ENCODE data around the gene GATAD1. TPM values are rescaled to one million over a fixed set of nuclear protein-coding genes. Genes with fewer than 3 reads are reported as not detected.

Gene GATAD1
- total RNA-seq, 1 experiment from 2014 or later = 27.0 TPM

- intact Hi-C loops (cut with micrococcal nuclease; ENCODE audit: unreplicated experiment) = loop anchor here (5.0 kb wide), 1 partner anchor 597 kb away; no protein-coding TSS in a partner anchor
- no peak for DNase-seq (ENCODE audit: low read depth, low spot score)
- ChIA-PET POLR2A (no interaction called here), CTCF (interaction anchor here (0.6 to 1.6 kb wide), 4 partner anchors 8 to 323 kb away, joined by 3 to 10 read pairs (median 5); partner anchors contain the start of gene GATAD1)
- no TSS peak for BruUV-seq (replicated peaks)
- no peak overlapping the region for H3K27ac ChIP-seq (ENCODE audit: low read length)
- peaks cover 3% of the 10 kb centered on the region; the same call in 1 of the 2 replicates for H3K4me1 ChIP-seq (ENCODE audit: control insufficient read depth, insufficient read depth, low read length)
- TF ChIP-seq POLR2AphosphoS5 (IDR thresholded peaks at IDR 0.05; ENCODE audit: low read depth, low read length) (no peak), SIN3A (IDR thresholded peaks at IDR 0.05; ENCODE audit: borderline replicate concordance, insufficient read depth, low read depth, low read length) (no peak), CTCF (IDR thresholded peaks at IDR 0.05) (no peak), TCF7L2 (IDR thresholded peaks at IDR 0.05; ENCODE audit: low read depth, low read length) (no peak), REST (IDR thresholded peaks at IDR 0.05; ENCODE audit: insufficient read depth in 1 of 2, low read depth in 2 of 2, low read length in 1 of 2) (no peak)
- no peaks in the 10 kb centered on the region for H3K27me3 ChIP-seq (ENCODE audit: control insufficient read depth, insufficient read depth, low read length)
- H3K4me3 ChIP-seq (ENCODE audit: low read depth in 2 of 2, low read length in 2 of 2) = no peak overlapping the region
- no peak for ATAC-seq
- H3K36me3 ChIP-seq (ENCODE audit: control insufficient read depth, insufficient read depth, low read length) = peaks cover 7% of the 10 kb centered on the region
- H3K9me3 ChIP-seq (ENCODE audit: control insufficient read depth, insufficient read depth, low read depth, low read length) = no peaks in the 10 kb centered on the region
- in situ Hi-C loops (cut with HindIII; ENCODE audit: low pct_unique_long_range_greater_than_20kb, low sequenced_read_pairs) = no loop called here
These were observed 13.2 kb downstream of the GATAD1 start for GRCh38 chr7:92460510-92460909.

GRCh38 chr7:92461027-92462003, 14.0 kb downstream of the GATAD1 start:
- H3K36me3 ChIP-seq (ENCODE audit: control insufficient read depth, insufficient read depth, low read length) = no peaks in the 10 kb centered on the region; the same call in 1 of the 2 replicates
- intact Hi-C loops (cut with micrococcal nuclease; ENCODE audit: unreplicated experiment) (loop anchor here (5.0 kb wide), 1 partner anchor 596 kb away; no protein-coding TSS in a partner anchor), in situ Hi-C loops (cut with HindIII; ENCODE audit: low pct_unique_long_range_greater_than_20kb, low sequenced_read_pairs) (no loop called here)
- H3K9me3 ChIP-seq (ENCODE audit: control insufficient read depth, insufficient read depth, low read depth, low read length) = no peaks in the 10 kb centered on the region
- H3K4me1 ChIP-seq (ENCODE audit: control insufficient read depth, insufficient read depth, low read length) = peaks cover 3% of the 10 kb centered on the region; the same call in 1 of the 2 replicates
- no TSS peak for BruUV-seq (replicated peaks)
- peak; percentile 33 for DNase-seq (ENCODE audit: low read depth, low spot score)
- peak overlapping the region; percentile 15; the same call in 1 of the 2 replicates for H3K27ac ChIP-seq (ENCODE audit: low read length)
- POLR2A ChIA-PET = no interaction called here
- peak; percentile 90 for ATAC-seq
- H3K27me3 ChIP-seq (ENCODE audit: control insufficient read depth, insufficient read depth, low read length) = no peaks in the 10 kb centered on the region
- TF ChIP-seq CTCF (IDR thresholded peaks at IDR 0.05) = peak; percentile 92
- no peak for TF ChIP-seq TCF7L2 (IDR thresholded peaks at IDR 0.05; ENCODE audit: low read depth, low read length)
- TF ChIP-seq SIN3A (IDR thresholded peaks at IDR 0.05; ENCODE audit: borderline replicate concordance, insufficient read depth, low read depth, low read length) = no peak
- TF ChIP-seq REST (IDR thresholded peaks at IDR 0.05; ENCODE audit: insufficient read depth in 1 of 2, low read depth in 2 of 2, low read length in 1 of 2) = no peak
- CTCF ChIA-PET = interaction anchor here (0.5 to 1.6 kb wide), 5 partner anchors 9 to 322 kb away, joined by 3 to 7 read pairs (median 4); partner anchors contain the start of gene GATAD1
- no peak overlapping the region for H3K4me3 ChIP-seq (ENCODE audit: low read depth in 2 of 2, low read length in 2 of 2)

All from Panc1 (cell line).